Measurements from ENCODE around the gene CCDC184.
"Not testable (repeated sequence)": the region's sequence is repeated elsewhere in the genome, so short reads cannot be mapped to it uniquely, and the experiment has no call there.

The CCDC184 gene

DNA sequence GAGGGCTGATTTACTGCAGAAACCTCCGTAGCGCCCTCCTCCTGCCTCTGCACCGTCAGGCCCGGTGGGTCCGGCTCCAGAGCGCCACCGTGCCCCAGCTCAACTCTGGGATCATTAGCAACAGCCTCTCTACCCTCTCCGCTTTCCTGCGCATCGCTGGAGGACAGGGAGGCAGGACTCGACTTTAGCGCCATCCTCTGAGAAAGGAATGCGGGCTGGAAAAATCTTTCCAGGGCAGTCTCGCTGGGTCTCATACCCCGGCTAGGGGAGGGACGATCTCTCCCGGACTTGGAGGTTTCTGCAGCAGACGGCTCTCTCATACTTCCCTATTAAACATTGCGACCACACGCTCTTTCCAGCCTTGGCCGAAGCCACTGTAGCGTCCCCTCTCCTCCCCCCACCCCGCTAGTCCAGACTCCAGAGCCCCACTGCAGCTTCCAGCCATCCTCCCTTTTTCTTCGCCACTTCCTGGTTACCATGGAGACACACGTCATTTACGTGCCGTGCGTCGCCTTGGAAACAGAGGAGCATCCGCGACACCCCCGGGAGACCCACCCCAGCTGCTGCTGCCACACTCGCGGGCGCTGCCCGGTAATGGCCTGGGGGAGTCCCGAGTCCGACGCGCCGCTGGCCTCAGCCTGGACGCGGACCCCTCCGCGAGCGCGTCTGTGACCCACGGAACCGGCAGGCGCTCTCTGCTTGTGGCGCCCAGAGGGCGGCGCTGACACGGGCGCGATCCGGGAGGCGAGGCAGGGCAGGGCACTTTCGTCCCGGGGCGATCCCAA, at the start of gene CCDC184:
Gene CCDC184 (plus strand): TSS at position 554 of the 785 bp plus-strand sequence. CDS start 479 bp downstream, outside the sequence.
- no peak for TF ChIP-seq ZFX (IDR thresholded peaks at IDR 0.05; ENCODE audit: borderline replicate concordance)
- peak; percentile 78 for TF ChIP-seq CTCF (IDR thresholded peaks at IDR 0.05)
- H3K27ac ChIP-seq: peak within 1 kb of the TSS; percentile 59

DNA sequence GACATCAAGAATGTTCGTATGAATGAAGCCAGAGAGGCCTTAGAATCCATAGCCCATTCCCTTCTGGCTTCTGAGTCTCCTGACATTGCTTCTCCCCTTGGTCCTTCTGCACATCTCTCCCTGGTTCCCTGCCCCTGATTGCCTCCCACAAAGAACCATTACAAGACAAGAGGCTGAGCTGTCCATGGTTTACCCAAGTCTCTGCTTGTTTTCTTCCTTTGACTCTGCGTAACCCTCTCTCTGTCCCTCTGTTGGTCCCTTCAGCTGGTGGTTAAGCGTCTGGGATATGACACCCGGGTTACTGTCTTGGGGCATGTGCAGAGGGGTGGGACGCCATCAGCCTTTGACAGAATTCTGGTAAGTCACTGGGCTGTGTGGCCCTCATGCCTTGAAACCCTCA, 48.4 kb upstream of the CCDC184 start:
- H3K27ac ChIP-seq: no peak overlapping the region
- TF ChIP-seq ZFX (IDR thresholded peaks at IDR 0.05; ENCODE audit: borderline replicate concordance) (no peak), CTCF (IDR thresholded peaks at IDR 0.05) (no peak)

GRCh38 chr12:48142818-48143674, 40.4 kb upstream of the CCDC184 start:
- no peak overlapping the region for H3K27ac ChIP-seq
- TF ChIP-seq ZFX (IDR thresholded peaks at IDR 0.05; ENCODE audit: borderline replicate concordance): no peak
- no peak for TF ChIP-seq CTCF (IDR thresholded peaks at IDR 0.05)

DNA sequence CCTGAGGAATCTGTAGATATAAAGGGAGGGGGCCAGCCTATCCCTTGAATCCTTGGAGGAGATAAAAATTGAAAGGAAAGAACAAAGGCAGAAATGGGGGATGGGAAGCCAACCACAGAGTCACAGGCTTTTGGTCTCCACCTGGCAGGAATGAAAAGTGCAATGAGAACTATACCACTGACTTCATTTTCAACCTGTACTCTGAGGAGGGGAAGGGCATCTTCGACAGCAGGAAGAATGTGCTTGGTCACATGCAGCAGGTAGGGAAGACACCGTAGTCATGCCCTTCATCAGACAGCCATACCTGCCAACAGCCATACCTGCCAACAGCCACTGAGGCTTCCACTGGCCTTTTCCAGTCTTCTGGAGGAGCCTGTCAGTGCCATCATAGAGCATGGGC, 39.5 kb upstream of the CCDC184 start:
- H3K27ac ChIP-seq: no peak overlapping the region
- TF ChIP-seq CTCF (IDR thresholded peaks at IDR 0.05) (no peak), ZFX (IDR thresholded peaks at IDR 0.05; ENCODE audit: borderline replicate concordance) (no peak)

- TF ChIP-seq ZFX (IDR thresholded peaks at IDR 0.05; ENCODE audit: borderline replicate concordance) (no peak), CTCF (IDR thresholded peaks at IDR 0.05) (no peak)
- no peak overlapping the region for H3K27ac ChIP-seq
Observed at GRCh38 chr12:48145981-48146380, 37.5 kb upstream of the CCDC184 start.

DNA sequence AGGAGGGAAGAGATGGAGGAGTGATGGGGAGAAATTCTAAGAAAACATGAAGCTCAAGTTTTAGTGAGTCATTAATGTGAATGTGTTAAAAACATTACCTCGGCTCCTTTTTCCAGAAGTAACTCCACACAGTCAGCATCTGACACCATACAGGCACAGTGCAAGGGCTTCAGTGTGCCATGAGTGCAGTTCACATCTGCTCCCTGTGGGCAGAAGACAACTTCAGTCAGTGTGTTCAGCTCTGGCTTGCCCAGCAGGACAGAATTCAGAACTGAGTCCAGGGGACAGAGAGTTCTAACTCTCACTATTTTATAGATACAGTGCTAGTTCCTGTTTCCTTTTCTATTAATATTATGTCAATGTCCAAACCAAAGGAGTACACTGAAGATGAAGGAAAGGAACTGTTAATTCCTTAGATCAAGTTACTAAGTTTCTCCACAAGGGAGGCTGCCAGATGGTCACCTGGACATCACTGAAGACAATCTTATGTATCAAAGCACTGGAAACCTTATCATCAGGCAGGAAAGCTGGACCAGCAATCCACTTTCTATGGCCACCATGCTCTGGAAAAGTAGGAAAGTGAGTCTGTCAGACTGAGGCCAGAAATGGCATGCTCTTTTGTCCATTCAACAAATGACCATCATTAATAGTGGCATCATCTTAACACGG, 32.2 kb upstream of the CCDC184 start:
- no peak overlapping the region for H3K27ac ChIP-seq
- TF ChIP-seq ZFX (IDR thresholded peaks at IDR 0.05; ENCODE audit: borderline replicate concordance) (no peak), CTCF (IDR thresholded peaks at IDR 0.05) (no peak)

DNA sequence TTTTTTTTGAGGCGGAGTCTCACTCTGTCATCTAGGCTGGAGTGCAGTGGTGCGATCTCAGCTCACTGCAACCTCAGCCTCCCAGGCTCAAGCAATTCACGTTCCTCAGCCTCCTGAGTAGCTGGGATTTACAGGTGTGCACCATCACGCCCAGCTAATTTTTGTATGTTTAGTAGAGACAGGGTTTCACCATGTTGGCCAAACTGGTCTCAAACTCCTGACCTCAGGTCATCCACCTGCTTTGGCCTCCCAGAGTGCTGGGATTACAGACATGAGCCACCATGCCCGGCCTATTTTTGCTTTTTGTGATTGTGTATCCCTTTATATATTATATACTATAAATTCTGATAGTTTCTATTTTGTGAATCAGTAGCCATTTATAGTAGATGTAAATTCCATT, 27.7 kb upstream of the CCDC184 start:
- H3K27ac ChIP-seq: not testable (repeated sequence)

All from 22Rv1 (cell line).